Esophagus muscularis mucosa (tissue), 4 donors: ENCODE measurements around the gene JMJD7.

Source experiments
- CTCF ChIP-seq, 3 experiments: fragments of 200-600 bp in 2 of 3; fragments of 450-650 bp in 1 of 3; sonication (generic) in 2 of 3; IDR thresholded peaks; one replicate each; pipeline ENCODE4 v1.5.1; 2017 to 2019; ENCODE audit warnings: antibody characterized with exemption in 3 of 3, mild to moderate bottlenecking in 2 of 3, moderate library complexity in 1 of 3
- EP300 ChIP-seq: sonication (generic); formaldehyde crosslinking; IDR thresholded peaks from one replicate; pipeline ENCODE4 v1.6.1; 2017; ENCODE audit warnings: antibody characterized with exemption
- POLR2A ChIP-seq: fragments of 450-650 bp; IDR thresholded peaks from one replicate; pipeline ENCODE4 v1.6.1; 2017; ENCODE audit warnings: antibody characterized with exemption, moderate library complexity, mild to moderate bottlenecking, low read depth
- POLR2AphosphoS5 ChIP-seq, 2 donors: sonication (generic); formaldehyde crosslinking; IDR thresholded peaks; one replicate each; pipeline ENCODE4 v1.6.1; 2017; ENCODE audit warnings: antibody characterized with exemption in 2 of 2

- no peak for TF ChIP-seq CTCF (IDR thresholded peaks at IDR 0.05)
- TF ChIP-seq POLR2AphosphoS5 (IDR thresholded peaks at IDR 0.05), result no peak
- no peak for TF ChIP-seq POLR2A
- TF ChIP-seq EP300, result no peak
These were observed 5.4 kb upstream of the JMJD7 start for GRCh38 chr15:41822471-41822870.
